PC-9 (cell line): ENCODE data around the gene ECE1.

Source experiments
- EZH2 ChIP-seq: fragments of 200-600 bp; sonication (generic); IDR thresholded peaks from 2 replicates; pipeline ENCODE4 v1.8.0; 2017; ENCODE audit warnings: antibody characterized with exemption, low read depth
- TF ChIP-seq, protein P1 (sequence below): fragments of 200-600 bp; sonication (generic); conservative IDR thresholded peaks from 2 replicates; pipeline ENCODE4 v1.6.1; 2017; ENCODE audit warnings: mixed run types, antibody characterized with exemption, mild to moderate bottlenecking, moderate library complexity

DNA sequence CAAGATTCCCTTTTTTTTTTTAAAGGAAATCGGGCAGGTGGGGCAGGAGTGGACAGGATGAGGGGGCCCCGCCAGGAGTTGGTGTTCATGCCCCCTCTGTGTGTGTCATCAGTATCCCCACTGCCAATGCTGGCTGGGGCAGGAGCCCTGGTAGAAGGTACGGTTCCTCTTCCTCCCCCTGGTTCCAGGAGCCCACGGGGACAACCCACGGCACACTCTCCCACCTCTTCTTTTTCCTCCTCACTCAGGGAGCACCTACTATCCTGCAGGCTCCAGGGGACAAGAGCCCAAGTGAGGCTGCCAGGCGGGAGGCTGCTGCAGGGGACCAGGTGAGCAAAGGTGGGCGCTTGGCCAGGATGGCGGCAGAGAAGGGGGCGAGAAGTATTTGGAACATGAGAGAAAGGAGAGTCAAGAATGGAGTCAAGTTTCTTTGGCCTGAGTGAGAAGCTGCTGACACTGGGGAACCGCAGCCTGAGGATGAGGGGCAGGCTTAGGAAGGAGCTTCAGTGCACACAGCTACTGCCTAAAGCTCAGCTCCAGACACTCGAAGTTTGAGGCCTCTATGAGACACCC, 26.5 kb downstream of the ECE1 start:
- TF ChIP-seq, protein P1, sequence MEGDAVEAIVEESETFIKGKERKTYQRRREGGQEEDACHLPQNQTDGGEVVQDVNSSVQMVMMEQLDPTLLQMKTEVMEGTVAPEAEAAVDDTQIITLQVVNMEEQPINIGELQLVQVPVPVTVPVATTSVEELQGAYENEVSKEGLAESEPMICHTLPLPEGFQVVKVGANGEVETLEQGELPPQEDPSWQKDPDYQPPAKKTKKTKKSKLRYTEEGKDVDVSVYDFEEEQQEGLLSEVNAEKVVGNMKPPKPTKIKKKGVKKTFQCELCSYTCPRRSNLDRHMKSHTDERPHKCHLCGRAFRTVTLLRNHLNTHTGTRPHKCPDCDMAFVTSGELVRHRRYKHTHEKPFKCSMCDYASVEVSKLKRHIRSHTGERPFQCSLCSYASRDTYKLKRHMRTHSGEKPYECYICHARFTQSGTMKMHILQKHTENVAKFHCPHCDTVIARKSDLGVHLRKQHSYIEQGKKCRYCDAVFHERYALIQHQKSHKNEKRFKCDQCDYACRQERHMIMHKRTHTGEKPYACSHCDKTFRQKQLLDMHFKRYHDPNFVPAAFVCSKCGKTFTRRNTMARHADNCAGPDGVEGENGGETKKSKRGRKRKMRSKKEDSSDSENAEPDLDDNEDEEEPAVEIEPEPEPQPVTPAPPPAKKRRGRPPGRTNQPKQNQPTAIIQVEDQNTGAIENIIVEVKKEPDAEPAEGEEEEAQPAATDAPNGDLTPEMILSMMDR: no peak
- no peak for TF ChIP-seq EZH2
